HepG2 (cell line): Measurements from ENCODE around the gene ZSWIM6.

Experiments
- BCLAF1 ChIP-seq: fragments of 450-650 bp; IDR thresholded peaks from 2 replicates; pipeline ENCODE4 v1.6.1; 2017; ENCODE audit warnings: mild to moderate bottlenecking
- CEBPZ ChIP-seq: IDR thresholded peaks from 2 replicates; pipeline ENCODE4 v1.6.1; 2012; ENCODE audit warnings: low read length, improper control_type of control experiment
- CREB1 ChIP-seq, 2 experiments: fragments of 450-650 bp in 1 of 2; IDR thresholded peaks; 2 replicates each; pipeline ENCODE4 v1.6.1; 2016 to 2017; ENCODE audit warnings: control low read depth in 1 of 2, mild to moderate bottlenecking in 1 of 2, missing compliant biosample characterization in 1 of 2, missing genetic modification characterization in 1 of 2
- FOXA1 ChIP-seq, 2 experiments: fragments of 450-650 bp in 1 of 2; sonication (generic) in 1 of 2; formaldehyde crosslinking in 1 of 2; IDR thresholded peaks; 2 replicates each; pipeline versions ENCODE4 v1.4.0 to v1.6.1; 2016 to 2020; ENCODE audit warnings: missing genetic modification reagents in 1 of 2
- POLR2A ChIP-seq, 2 experiments: IDR thresholded peaks; 2 replicates each; pipeline ENCODE4 v1.6.1; 2011; ENCODE audit warnings: low read depth in 2 of 2, low read length in 2 of 2, mild to moderate bottlenecking in 1 of 2, moderate library complexity in 1 of 2; ENCODE audit not compliant: insufficient read depth in 1 of 2
- TF ChIP-seq, protein P1 (sequence below): sonication (generic); formaldehyde crosslinking; IDR thresholded peaks from 2 replicates; pipeline ENCODE4 v1.4.0; 2020; ENCODE audit warnings: mild to moderate bottlenecking, low read depth, missing genetic modification reagents

- TF ChIP-seq BCLAF1 (no peak), CREB1 (IDR thresholded peaks at IDR 0.05) (no peak), CREB1 (CRISPR knock-in tag; IDR thresholded peaks at IDR 0.05) (no peak), POLR2A (IDR thresholded peaks at IDR 0.05; ENCODE audit: insufficient read depth in 1 of 2, low read depth in 2 of 2, low read length in 2 of 2) (no peak), CEBPZ (no peak), FOXA1 (IDR thresholded peaks at IDR 0.05) (no peak), FOXA1 (CRISPR knock-in tag; IDR thresholded peaks at IDR 0.05) (no peak)
- TF ChIP-seq, protein P1, sequence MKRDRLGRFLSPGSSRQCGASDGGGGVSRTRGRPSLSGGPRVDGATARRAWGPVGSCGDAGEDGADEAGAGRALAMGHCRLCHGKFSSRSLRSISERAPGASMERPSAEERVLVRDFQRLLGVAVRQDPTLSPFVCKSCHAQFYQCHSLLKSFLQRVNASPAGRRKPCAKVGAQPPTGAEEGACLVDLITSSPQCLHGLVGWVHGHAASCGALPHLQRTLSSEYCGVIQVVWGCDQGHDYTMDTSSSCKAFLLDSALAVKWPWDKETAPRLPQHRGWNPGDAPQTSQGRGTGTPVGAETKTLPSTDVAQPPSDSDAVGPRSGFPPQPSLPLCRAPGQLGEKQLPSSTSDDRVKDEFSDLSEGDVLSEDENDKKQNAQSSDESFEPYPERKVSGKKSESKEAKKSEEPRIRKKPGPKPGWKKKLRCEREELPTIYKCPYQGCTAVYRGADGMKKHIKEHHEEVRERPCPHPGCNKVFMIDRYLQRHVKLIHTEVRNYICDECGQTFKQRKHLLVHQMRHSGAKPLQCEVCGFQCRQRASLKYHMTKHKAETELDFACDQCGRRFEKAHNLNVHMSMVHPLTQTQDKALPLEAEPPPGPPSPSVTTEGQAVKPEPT (CRISPR knock-in tag) = no peak
These were observed 133.0 kb downstream of the ZSWIM6 start for GRCh38 chr5:61465066-61465465.
